GM23338 (cell line): ENCODE data around the gene SLC23A3. TPM values are rescaled to one million over a fixed set of nuclear protein-coding genes. Genes with fewer than 3 reads are reported as not detected.
A peak's percentile ranks its signal among the peaks of the same experiment; 100 is the strongest.

ENCODE experiments used
- ATAC-seq: fragments of 200-7000 bp; cut with Tn5 transposase; 3 replicates; pipeline ENCODE4 v1.9.1; 2020
- DNase-seq: peaks from one replicate; pipeline ENCODE4 v3.0.0-alpha.2; 2015; ENCODE audit warnings: low spot score
- H2AFZ ChIP-seq: fragments of 200-600 bp; sonication (generic); 2 replicates; pipeline ENCODE4 v1.8.0; 2016; ENCODE audit warnings: antibody characterized with exemption, mild to moderate bottlenecking, moderate library complexity
- H3F3A ChIP-seq: fragments of 200-600 bp; sonication (generic); replicated peaks from 2 replicates; pipeline ENCODE4 v1.8.0; 2017; ENCODE audit warnings: antibody characterized with exemption, mixed run types, low read depth
- H3K27ac ChIP-seq: fragments of 200-600 bp; sonication (generic); 2 replicates; pipeline ENCODE4 v1.6.1; 2016; ENCODE audit warnings: low read depth
- H3K27me3 ChIP-seq: fragments of 200-600 bp; sonication (generic); 2 replicates; pipeline ENCODE4 v1.8.0; 2016; ENCODE audit warnings: mild to moderate bottlenecking, mixed run types, moderate library complexity; ENCODE audit not compliant: insufficient read depth
- H3K36me3 ChIP-seq: fragments of 200-600 bp; sonication (generic); 2 replicates; pipeline ENCODE4 v1.8.0; 2016; ENCODE audit warnings: mild to moderate bottlenecking; ENCODE audit not compliant: insufficient read depth
- H3K4me1 ChIP-seq: fragments of 200-600 bp; sonication (generic); 2 replicates; pipeline ENCODE4 v1.8.0; 2016; ENCODE audit warnings: mild to moderate bottlenecking, moderate library complexity; ENCODE audit not compliant: insufficient read depth
- H3K4me2 ChIP-seq: fragments of 200-600 bp; sonication (generic); 2 replicates; pipeline ENCODE4 v1.7.1; 2017; ENCODE audit warnings: mixed run types
- H3K4me3 ChIP-seq: fragments of 200-600 bp; sonication (generic); 2 replicates; pipeline ENCODE4 v1.6.1; 2016; ENCODE audit warnings: mixed run types
- H3K79me2 ChIP-seq: fragments of 200-600 bp; sonication (generic); replicated peaks from 2 replicates; pipeline ENCODE4 v1.8.0; 2017; ENCODE audit warnings: mild to moderate bottlenecking; ENCODE audit not compliant: insufficient read depth
- H3K9me2 ChIP-seq: fragments of 200-600 bp; sonication (generic); 2 replicates; pipeline ENCODE4 v1.8.0; 2017; ENCODE audit not compliant: insufficient read depth
- H4K20me1 ChIP-seq: fragments of 200-600 bp; sonication (generic); replicated peaks from 2 replicates; pipeline ENCODE4 v1.8.0; 2017; ENCODE audit warnings: mild to moderate bottlenecking; ENCODE audit not compliant: insufficient read depth
- H3K27ac Mint-ChIP-seq: 2 replicates; pipeline ENCODE4 v1.8.0; 2020; ENCODE audit warnings: inconsistent platforms, mild to moderate bottlenecking, moderate library complexity, mixed read lengths
- H3K27me3 Mint-ChIP-seq: 3 replicates; pipeline ENCODE4 v1.8.0; 2022; ENCODE audit warnings: low read depth, mild to moderate bottlenecking, moderate library complexity, mixed read lengths, inconsistent platforms; ENCODE audit not compliant: insufficient read depth, poor library complexity
- H3K36me3 Mint-ChIP-seq: 3 replicates; pipeline ENCODE4 v1.8.0; 2021; ENCODE audit warnings: low read depth, mild to moderate bottlenecking, inconsistent platforms, moderate library complexity, mixed read lengths
- H3K4me1 Mint-ChIP-seq: 3 replicates; pipeline ENCODE4 v1.8.0; 2020; ENCODE audit warnings: mild to moderate bottlenecking, inconsistent platforms, mixed read lengths
- H3K4me3 Mint-ChIP-seq: 3 replicates; pipeline ENCODE4 v1.8.0; 2021; ENCODE audit warnings: moderate library complexity, mild to moderate bottlenecking, inconsistent platforms, mixed read lengths
- H3K9me3 Mint-ChIP-seq: 3 replicates; pipeline ENCODE4 v1.8.0; 2020; ENCODE audit warnings: moderate library complexity, mild to moderate bottlenecking, inconsistent platforms, mixed read lengths
- CREB1 ChIP-seq: fragments of 250-450 bp; sonication (Bioruptor Pico); IDR thresholded peaks from 2 replicates; pipeline ENCODE4 v1.5.0; 2020; ENCODE audit warnings: low read depth, mild to moderate bottlenecking, moderate library complexity
- CTCF ChIP-seq, 2 experiments: fragments of 200-600 bp in 1 of 2; sonication (generic) in 1 of 2; conservative IDR thresholded peaks; 2 replicates each; pipeline versions ENCODE4 v1.5.1 to v1.6.1; 2016 to 2017; ENCODE audit warnings: antibody characterized with exemption in 2 of 2, low read depth in 2 of 2, mild to moderate bottlenecking in 2 of 2, moderate library complexity in 1 of 2
- ETS1 ChIP-seq: IDR thresholded peaks from 2 replicates; pipeline ENCODE4 v1.6.1; 2016; ENCODE audit warnings: antibody characterized with exemption
- EZH2phosphoT487 ChIP-seq: fragments of 200-600 bp; sonication (generic); IDR thresholded peaks from one replicate; pipeline ENCODE4 v1.8.1; 2018; ENCODE audit warnings: antibody characterized with exemption; ENCODE audit not compliant: unreplicated experiment
- POLR2AphosphoS5 ChIP-seq: IDR thresholded peaks from 2 replicates; pipeline ENCODE4 v1.6.1; 2016; ENCODE audit warnings: antibody characterized with exemption, low read depth
- REST ChIP-seq: IDR thresholded peaks from one replicate; pipeline ENCODE4 v1.6.1; 2018; ENCODE audit warnings: antibody characterized with exemption; ENCODE audit not compliant: unreplicated experiment
- ZNF331 ChIP-seq: fragments of 250-450 bp; sonication (Bioruptor Pico); IDR thresholded peaks from 2 replicates; pipeline ENCODE4 v1.5.0; 2020; ENCODE audit warnings: low read depth, mild to moderate bottlenecking, moderate library complexity
- ZNF462 ChIP-seq: fragments of 250-450 bp; sonication (Bioruptor Pico); IDR thresholded peaks from 2 replicates; pipeline ENCODE4 v1.5.0; 2020; ENCODE audit warnings: mild to moderate bottlenecking, moderate library complexity
- polyA plus RNA-seq: library from polyadenylated mRNA; unstranded; fragments of >200 nt; fragmentation: Nextera tagmentation; extraction: Ambion mirVana; gene quantifications from 2 replicates; pipeline ENCODE4 v1.2.1, GENCODE V29; 2016
- total RNA-seq: library from RNA; depleted of rRNA; stranded (reverse); fragments of >200 nt; shearing (Covaris generic); gene quantifications from 2 replicates; pipeline ENCODE4 v1.2.3, GENCODE V29; 2014

SLC23A3 gene
- total and polyA plus RNA-seq, 2 experiments from 2014 or later = 0.10 to 0.73 TPM

GRCh38 chr2:219205981-219206327, 36.1 kb upstream of the SLC23A3 start (continued):
- TF ChIP-seq ZNF462 = no peak
- no peak for TF ChIP-seq REST
- TF ChIP-seq EZH2phosphoT487 = no peak

- no peak overlapping the region for H3K4me3 ChIP-seq
- no peak for ATAC-seq
- no peak for DNase-seq
- TF ChIP-seq POLR2AphosphoS5 (no peak), ZNF331 (CRISPR knock-in tag) (no peak), ETS1 (no peak), CREB1 (no peak), EZH2phosphoT487 (no peak), REST (no peak), CTCF (conservative IDR thresholded peaks at IDR 0.05; ENCODE audit: low read depth in 2 of 2) (no peak)
- Mint-ChIP-seq H3K9me3 (peaks cover 9% of the 10 kb centered on the region; the same call in 2 of the 3 replicates), H3K4me3 (peak overlapping the region; percentile 88; the same call in 1 of the 3 replicates), H3K4me1 (peaks cover 15% of the 10 kb centered on the region; the same call in 2 of the 3 replicates), H3K27me3 (peaks cover 10% of the 10 kb centered on the region), H3K36me3 (peaks cover 16% of the 10 kb centered on the region; the same call in 2 of the 3 replicates), H3K27ac (no peak overlapping the region)
- no peaks in the 10 kb centered on the region for H3K27me3 ChIP-seq
- H3F3A ChIP-seq = peaks cover 15% of the 10 kb centered on the region; the same call in 1 of the 2 replicates
- no peaks in the 10 kb centered on the region for H3K9me2 ChIP-seq
- H3K79me2 ChIP-seq = no peaks in the 10 kb centered on the region
- no peak overlapping the region for H3K27ac ChIP-seq
- no peaks in the 10 kb centered on the region; the same call in 1 of the 2 replicates for H3K36me3 ChIP-seq
- no peak overlapping the region for H2AFZ ChIP-seq
- no peaks in the 10 kb centered on the region; the same call in 1 of the 2 replicates for H4K20me1 ChIP-seq
- H3K4me2 ChIP-seq = no peak overlapping the region
- peaks cover 15% of the 10 kb centered on the region for H3K4me1 ChIP-seq
Observed at GRCh38 chr2:219205165-219205538, 35.3 kb upstream of the SLC23A3 start.
